ENCODE data around the gene DPPA5.
"Not testable (repeated sequence)": the region's sequence is repeated elsewhere in the genome, so short reads cannot be mapped to it uniquely, and the experiment has no call there.

DNA sequence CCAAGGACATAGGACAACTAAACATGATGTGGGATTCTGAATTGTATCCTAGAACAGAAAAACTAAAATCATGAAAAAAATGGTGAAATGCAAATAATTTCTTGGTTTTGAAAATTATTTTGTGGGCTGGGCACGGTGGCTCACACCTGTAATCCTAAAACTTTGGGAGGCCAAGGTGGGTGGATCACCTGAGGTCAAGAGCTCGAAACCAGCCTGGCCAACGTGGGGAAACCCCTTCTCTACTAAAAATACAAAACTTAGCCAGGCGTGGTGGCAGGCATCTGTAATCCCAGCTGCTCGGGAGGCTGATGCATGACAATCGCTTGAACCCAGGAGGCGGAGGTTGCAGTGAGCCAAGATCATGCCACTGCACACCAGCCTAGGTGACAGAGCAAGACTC is 50.3 kb downstream of the DPPA5 start:
- TF ChIP-seq CTCF (IDR thresholded peaks at IDR 0.05; ENCODE audit: low read depth, low read length); EZH2phosphoT487 (IDR thresholded peaks at IDR 0.05; ENCODE audit: low read depth): not testable (repeated sequence)

Measured in OCI-LY3 (cell line).